Endothelial cell of umbilical vein (primary cell): Measurements from ENCODE around the gene ZMAT5.

Source experiments
- CTCF ChIP-seq, 2 donors: IDR thresholded peaks; 1 replicate in 1 of 2; 2 replicates in 1 of 2; pipeline ENCODE4 v1.5.1; 2011; ENCODE audit warnings: low read length in 2 of 2, mild to moderate bottlenecking in 2 of 2, moderate library complexity in 2 of 2, control low read depth in 1 of 2, inconsistent platforms in 1 of 2, low read depth in 1 of 2; ENCODE audit not compliant: insufficient read depth in 1 of 2; ENCODE audit errors: extremely low read depth in 1 of 2
- EZH2 ChIP-seq: IDR thresholded peaks from 2 replicates; pipeline ENCODE4 v1.6.1; 2012; ENCODE audit warnings: borderline replicate concordance, low read depth, mild to moderate bottlenecking, moderate library complexity, low read length, inconsistent platforms; ENCODE audit not compliant: severe bottlenecking
- POLR2AphosphoS5 ChIP-seq: IDR thresholded peaks from 2 replicates; pipeline ENCODE4 v1.6.1; 2012; ENCODE audit warnings: low read depth, mild to moderate bottlenecking, control low read depth, low read length, moderate library complexity; ENCODE audit not compliant: insufficient read depth

GRCh38 chr22:29750559-29751538, 16.0 kb downstream of the ZMAT5 start:
- TF ChIP-seq CTCF (IDR thresholded peaks at IDR 0.05; ENCODE audit: extremely low read depth in 1 of 2, insufficient read depth in 1 of 2, low read depth in 1 of 2, low read length in 2 of 2), result no peak
- TF ChIP-seq EZH2, result no peak
- TF ChIP-seq POLR2AphosphoS5, result no peak
